ENCODE measurements around the gene CST3. TPM values are rescaled to one million over a fixed set of nuclear protein-coding genes. Genes with fewer than 3 reads are reported as not detected.

The CST3 gene
- total and polyA plus RNA-seq, 10 of the 15 experiments (the other 5 are each of a cell fraction or from before 2014, with no cell fraction given) = 11.8 to 127 (median 57.8) TPM

DNA sequence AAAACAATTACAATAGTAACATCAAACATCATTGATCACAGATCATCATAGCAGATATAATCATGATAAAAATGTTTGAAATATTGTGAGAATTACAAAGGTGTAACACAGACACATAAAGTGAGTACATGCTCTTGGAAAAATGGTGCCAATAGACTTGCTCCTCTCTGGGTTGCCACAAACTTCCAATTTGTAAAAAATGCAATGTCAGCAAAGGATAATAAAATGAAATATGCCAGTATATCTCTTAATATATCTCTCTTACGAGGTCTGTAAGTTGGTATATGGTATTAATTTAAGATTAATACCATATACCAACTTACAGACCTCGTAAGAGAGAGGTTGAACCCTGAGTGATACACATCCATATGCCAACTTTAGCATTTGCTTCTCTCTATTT, 13.4 kb upstream of the CST3 start:
- Histone ChIP-seq H3K4me3 (no peak overlapping the region), H3K36me3 (ENCODE audit: control insufficient read depth in 2 of 2, insufficient read depth in 2 of 2, low read length in 1 of 2) (no peaks in the 10 kb centered on the region), H4K20me1 (ENCODE audit: control insufficient read depth, insufficient read depth) (no peaks in the 10 kb centered on the region), H3K4me1 (ENCODE audit: control insufficient read depth, insufficient read depth, low read length) (peaks cover 6% of the 10 kb centered on the region), H3K9ac (ENCODE audit: control insufficient read depth, insufficient read depth, low read length) (no peak overlapping the region), H3K9me3 (replicated peaks; ENCODE audit: control insufficient read depth, insufficient read depth, low read length) (no peaks in the 10 kb centered on the region; the same call in 2 of the 3 replicates), H3K27ac (ENCODE audit: control insufficient read depth, insufficient read depth) (no peak overlapping the region), H3K79me2 (ENCODE audit: control insufficient read depth, insufficient read depth, low read length) (no peaks in the 10 kb centered on the region), H2AFZ (ENCODE audit: control insufficient read depth, low read depth, low read length) (no peak overlapping the region), H3K4me2 (ENCODE audit: control insufficient read depth, insufficient read depth) (no peak overlapping the region), H3K27me3 (replicated peaks in 1 of 2; ENCODE audit: control insufficient read depth in 2 of 2, insufficient read depth in 2 of 2, low read length in 1 of 2) (no peaks in the 10 kb centered on the region)
- intact Hi-C loops (cut with micrococcal nuclease; ENCODE audit: unreplicated experiment) (no loop called here), in situ Hi-C loops (cut with MboI) (no loop called here)
- RAD21 ChIA-PET (ENCODE audit: unreplicated experiment) = no interaction called here
- TF ChIP-seq MTA3 (IDR thresholded peaks at IDR 0.05; ENCODE audit: borderline replicate concordance, low read length) (no peak), TCF12 (IDR thresholded peaks at IDR 0.05; ENCODE audit: low read depth, low read length) (no peak)
- FAIRE-seq (no peak), ATAC-seq (no peak), DNase-seq (ENCODE audit: low read depth, low spot score) (no peak)
- CTCF ChIA-PET = no interaction called here
- WGBS (ENCODE audit: insufficient coverage, insufficient replicate concordance, low lambda C conversion rate, missing lambda C conversion rate) = 23% methylated on average over 2 of the region's 2 CpGs
- POLR2A ChIA-PET = no interaction called here
- BruUV-seq (replicated peaks) = no TSS peak
- SMC1A ChIA-PET (ENCODE audit: uncharacterized antibody, unreplicated experiment) = no interaction called here

DNA sequence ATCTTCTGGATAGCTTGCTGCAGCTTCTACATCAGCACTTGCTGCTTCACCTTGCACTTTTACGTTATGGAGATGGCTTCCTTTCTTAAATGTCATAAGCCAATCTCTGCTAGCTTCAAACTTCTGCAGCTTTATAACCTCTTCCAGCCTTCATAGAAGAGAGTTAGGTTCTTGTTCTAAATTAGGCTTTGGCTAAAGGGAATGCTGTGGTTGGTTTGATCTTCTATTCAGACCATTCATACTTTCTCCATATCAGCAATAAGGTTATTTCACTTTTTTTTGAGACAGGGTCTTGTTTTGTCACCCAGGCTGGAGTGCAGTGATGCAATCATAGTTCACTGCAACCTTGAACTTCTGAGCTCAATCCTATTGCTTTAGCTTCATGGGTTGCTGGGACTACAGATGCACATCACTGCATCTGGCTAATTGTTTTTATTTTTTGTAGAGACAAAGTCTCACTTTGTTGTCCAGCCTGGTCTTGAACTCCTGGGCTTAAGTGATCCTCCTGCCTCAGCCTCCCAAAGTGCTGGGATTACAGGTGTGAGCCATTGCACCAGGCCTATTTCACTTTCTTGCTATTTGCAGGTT, 12.2 kb upstream of the CST3 start:
- Histone ChIP-seq H3K36me3 (ENCODE audit: control insufficient read depth in 2 of 2, insufficient read depth in 2 of 2, low read length in 1 of 2) (no peaks in the 10 kb centered on the region), H3K4me1 (ENCODE audit: control insufficient read depth, insufficient read depth, low read length) (peaks cover 11% of the 10 kb centered on the region), H3K9ac (ENCODE audit: control insufficient read depth, insufficient read depth, low read length) (no peak overlapping the region), H3K27ac (ENCODE audit: control insufficient read depth, insufficient read depth) (no peak overlapping the region), H2AFZ (ENCODE audit: control insufficient read depth, low read depth, low read length) (no peak overlapping the region), H3K79me2 (ENCODE audit: control insufficient read depth, insufficient read depth, low read length) (no peaks in the 10 kb centered on the region), H4K20me1 (ENCODE audit: control insufficient read depth, insufficient read depth) (no peaks in the 10 kb centered on the region), H3K4me2 (ENCODE audit: control insufficient read depth, insufficient read depth) (no peak overlapping the region), H3K4me3 (no peak overlapping the region), H3K27me3 (replicated peaks in 1 of 2; ENCODE audit: control insufficient read depth in 2 of 2, insufficient read depth in 2 of 2, low read length in 1 of 2) (no peaks in the 10 kb centered on the region), H3K9me3 (replicated peaks; ENCODE audit: control insufficient read depth, insufficient read depth, low read length) (no peaks in the 10 kb centered on the region; the same call in 1 of the 3 replicates)
- ChIA-PET POLR2A (no interaction called here), CTCF (interaction anchor here (1.1 kb wide), 1 partner anchor 287 kb away, joined by 3 read pairs; no protein-coding TSS in a partner anchor), RAD21 (ENCODE audit: unreplicated experiment) (no interaction called here), SMC1A (ENCODE audit: uncharacterized antibody, unreplicated experiment) (no interaction called here)
- ATAC-seq (no peak), DNase-seq (ENCODE audit: low read depth, low spot score) (no peak), FAIRE-seq (no peak)
- 0% methylated on average over 1 of the region's 1 CpG for WGBS (ENCODE audit: insufficient coverage, insufficient replicate concordance, low lambda C conversion rate, missing lambda C conversion rate)
- intact Hi-C loops (cut with micrococcal nuclease; ENCODE audit: unreplicated experiment) = no loop called here
- no peak for TF ChIP-seq IKZF2 (IDR thresholded peaks at IDR 0.05)
- in situ Hi-C loops (cut with MboI) = no loop called here
- no TSS peak for BruUV-seq (replicated peaks)

All from GM12878 (cell line).